Mucosa of descending colon (tissue), 3 donors: ENCODE measurements around the gene CAPRIN1. TPM values are rescaled to one million over a fixed set of nuclear protein-coding genes. Genes with fewer than 3 reads are reported as not detected.

Experiments used
- ATAC-seq: fragments of 200-7000 bp; cut with Tn5 transposase; one replicate; pipeline ENCODE4 v1.9.1; 2020; ENCODE audit warnings: mild to moderate bottlenecking, moderate library complexity
- DNase-seq, 3 donors: peaks; one replicate each; pipeline ENCODE4 v3.0.0-alpha.2; 2020
- H3K36me3 ChIP-seq: fragments of 200-600 bp; one replicate; pipeline ENCODE4 v1.8.0; 2021; ENCODE audit warnings: low read depth, mild to moderate bottlenecking
- H3K4me1 ChIP-seq: fragments of 200-600 bp; one replicate; pipeline ENCODE4 v1.8.0; 2021; ENCODE audit warnings: low read depth, mild to moderate bottlenecking
- H3K4me3 ChIP-seq: fragments of 200-600 bp; one replicate; pipeline ENCODE4 v1.8.0; 2021; ENCODE audit warnings: mild to moderate bottlenecking
- H3K9me3 ChIP-seq: fragments of 200-600 bp; one replicate; pipeline ENCODE4 v1.8.0; 2021; ENCODE audit warnings: mild to moderate bottlenecking
- intact Hi-C, 2 donors: fragments of 100-400 bp; cut with DNase I in 1 of 2; cut with micrococcal nuclease in 1 of 2; formaldehyde crosslinking; loops; one replicate each; pipeline versions ENCODE4 v1.11.0 to v1.11.1; 2022; cut with DNase I, micrococcal nuclease
- total RNA-seq, 3 donors: library from RNA; stranded (reverse); fragmentation: NEBNext Ultra II Directional in 2 of 3; extraction: Animal tissue kit (Norgen Biotek cat#: 25700) in 2 of 3; gene quantifications; one replicate each; pipeline versions ENCODE4 v1.2.1 to v1.2.4, GENCODE V29; 2021 to 2023
- TF ChIP-seq, protein P1 (sequence below): fragments of 200-600 bp; IDR thresholded peaks from one replicate; pipeline ENCODE4 v1.8.0; 2022; ENCODE audit warnings: antibody characterized with exemption, mild to moderate bottlenecking
- donor health status: DM: no; HTN: no; CAD: no; lungs with moderate emphysema.
- donor health status: DM: no; HTN: no; CAD: no.
- donor health status: DM: no; HTN: yes; CAD: no.

CAPRIN1 gene
- total RNA-seq, 3 donors from 2014 or later: 157 to 175 (median 172) TPM

DNA sequence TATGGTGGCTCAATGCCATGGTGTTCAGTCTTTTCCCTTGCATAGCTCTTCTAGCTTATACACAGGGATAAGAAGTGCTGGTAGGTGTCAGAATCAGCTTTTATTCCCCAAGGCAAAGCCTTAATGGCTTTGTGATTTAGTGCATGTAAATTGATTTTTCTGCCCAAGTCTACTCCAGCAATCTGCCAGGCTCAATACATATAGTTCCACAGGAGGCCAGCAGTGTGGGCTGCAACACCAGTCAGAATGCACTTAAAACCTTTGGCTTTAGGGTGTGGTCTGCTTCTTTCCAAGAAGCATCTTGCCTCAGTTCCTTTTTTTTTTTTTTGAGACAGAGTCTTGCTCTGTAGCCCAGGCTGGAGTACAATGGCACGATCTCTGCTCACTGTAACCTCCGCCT is 14.5 kb upstream of the CAPRIN1 start:
- DNase-seq: no peak
- Histone ChIP-seq H3K4me1 (no peaks in the 10 kb centered on the region), H3K4me3 (no peak overlapping the region), H3K36me3 (no peaks in the 10 kb centered on the region), H3K9me3 (no peaks in the 10 kb centered on the region)
- no peak for ATAC-seq
- TF ChIP-seq, protein P1, sequence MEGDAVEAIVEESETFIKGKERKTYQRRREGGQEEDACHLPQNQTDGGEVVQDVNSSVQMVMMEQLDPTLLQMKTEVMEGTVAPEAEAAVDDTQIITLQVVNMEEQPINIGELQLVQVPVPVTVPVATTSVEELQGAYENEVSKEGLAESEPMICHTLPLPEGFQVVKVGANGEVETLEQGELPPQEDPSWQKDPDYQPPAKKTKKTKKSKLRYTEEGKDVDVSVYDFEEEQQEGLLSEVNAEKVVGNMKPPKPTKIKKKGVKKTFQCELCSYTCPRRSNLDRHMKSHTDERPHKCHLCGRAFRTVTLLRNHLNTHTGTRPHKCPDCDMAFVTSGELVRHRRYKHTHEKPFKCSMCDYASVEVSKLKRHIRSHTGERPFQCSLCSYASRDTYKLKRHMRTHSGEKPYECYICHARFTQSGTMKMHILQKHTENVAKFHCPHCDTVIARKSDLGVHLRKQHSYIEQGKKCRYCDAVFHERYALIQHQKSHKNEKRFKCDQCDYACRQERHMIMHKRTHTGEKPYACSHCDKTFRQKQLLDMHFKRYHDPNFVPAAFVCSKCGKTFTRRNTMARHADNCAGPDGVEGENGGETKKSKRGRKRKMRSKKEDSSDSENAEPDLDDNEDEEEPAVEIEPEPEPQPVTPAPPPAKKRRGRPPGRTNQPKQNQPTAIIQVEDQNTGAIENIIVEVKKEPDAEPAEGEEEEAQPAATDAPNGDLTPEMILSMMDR: no peak
- intact Hi-C loops: no loop called here

DNA sequence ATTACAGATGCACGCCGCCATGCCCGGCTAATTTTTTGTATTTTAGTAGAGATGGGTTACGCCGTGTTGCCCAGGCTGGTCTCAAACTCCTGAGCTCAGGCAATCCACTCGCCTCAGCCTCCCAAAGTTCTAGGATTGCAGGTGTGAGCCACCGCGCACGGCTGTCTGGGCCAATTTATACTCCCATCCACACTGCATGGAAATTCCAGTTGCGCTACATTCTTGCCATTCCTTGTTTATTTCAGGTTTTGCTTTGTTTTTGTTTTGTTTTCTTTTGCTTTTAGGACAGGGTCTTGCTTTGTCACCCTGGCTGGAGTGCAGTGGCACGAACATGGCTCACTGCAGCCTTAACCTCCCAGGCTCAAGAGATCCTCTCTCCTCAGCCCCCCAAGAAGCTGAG is 11.0 kb upstream of the CAPRIN1 start:
- Histone ChIP-seq H3K36me3 (no peaks in the 10 kb centered on the region), H3K4me1 (no peaks in the 10 kb centered on the region), H3K4me3 (no peak overlapping the region), H3K9me3 (no peaks in the 10 kb centered on the region)
- no peak for DNase-seq
- no peak for ATAC-seq
- intact Hi-C loops: no loop called here
- TF ChIP-seq, protein P1: no peak

DNA sequence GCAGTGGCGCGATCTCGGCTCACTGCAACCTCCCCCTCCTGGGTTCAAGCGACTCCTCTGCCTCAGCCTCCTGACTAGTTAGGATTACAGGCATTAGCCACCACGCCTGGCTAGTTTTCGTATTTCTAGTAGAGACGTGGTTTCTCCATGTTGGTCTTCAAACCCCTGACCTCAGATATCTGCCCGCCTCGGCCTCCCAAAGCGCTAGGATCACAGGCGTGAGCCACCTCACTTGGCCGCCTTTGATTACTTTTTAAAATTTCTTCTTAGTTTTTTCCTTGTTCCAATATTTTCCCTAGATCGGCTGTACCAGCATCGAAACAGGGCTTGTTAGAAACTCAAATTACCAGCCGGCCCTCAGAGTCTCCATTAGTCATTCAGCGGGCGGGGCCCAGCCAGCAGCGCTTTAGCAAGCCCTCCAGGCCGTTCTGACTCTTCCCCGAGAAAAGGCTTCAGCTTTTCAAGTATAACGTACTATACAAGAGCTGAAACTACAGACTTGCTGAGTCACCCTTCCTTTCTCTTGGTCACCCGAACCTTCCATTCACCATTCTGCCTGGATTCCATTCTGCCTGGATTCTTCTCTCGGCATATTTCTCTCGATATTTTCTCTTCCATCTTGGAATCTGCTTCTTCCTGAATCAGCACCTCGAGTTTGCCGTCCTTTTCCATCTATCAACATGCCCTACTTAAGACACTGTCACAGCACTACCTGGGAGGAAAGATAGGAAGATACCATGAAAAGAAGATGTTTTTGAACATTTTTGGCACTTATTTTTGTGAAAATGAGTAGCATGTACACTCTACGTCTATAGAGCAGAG is 6.7 kb upstream of the CAPRIN1 start:
- TF ChIP-seq, protein P1: no peak
- Histone ChIP-seq H3K36me3 (no peaks in the 10 kb centered on the region), H3K4me1 (no peaks in the 10 kb centered on the region), H3K9me3 (no peaks in the 10 kb centered on the region), H3K4me3 (no peak overlapping the region)
- no peak for ATAC-seq
- intact Hi-C loops: no loop called here
- no peak for DNase-seq

DNA sequence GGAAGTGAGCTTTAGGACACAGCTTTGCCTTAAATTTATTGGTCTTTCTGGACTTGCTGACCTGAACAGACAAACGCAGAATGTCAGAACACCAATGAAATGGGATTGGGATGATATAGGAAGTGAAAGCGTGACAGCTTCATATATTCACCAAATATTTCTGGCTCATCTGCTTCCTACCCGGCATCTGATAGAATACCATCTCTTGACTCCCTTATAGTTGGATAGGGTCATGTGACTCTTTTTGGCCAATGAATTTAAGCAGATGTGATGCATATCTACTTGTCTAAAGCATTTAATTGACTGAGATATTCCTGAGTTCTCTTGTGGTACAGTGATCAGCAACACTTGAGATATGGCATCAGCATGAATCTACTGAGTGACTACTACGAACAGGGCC is 2.5 kb upstream of the CAPRIN1 start:
- no peaks in the 10 kb centered on the region for H3K9me3 ChIP-seq
- peaks cover 12% of the 10 kb centered on the region for H3K4me1 ChIP-seq
- TF ChIP-seq, protein P1: no peak
- H3K36me3 ChIP-seq: no peaks in the 10 kb centered on the region
- intact Hi-C loops: no loop called here
- ATAC-seq (no peak), DNase-seq (no peak)
- no peak overlapping the region for H3K4me3 ChIP-seq

DNA sequence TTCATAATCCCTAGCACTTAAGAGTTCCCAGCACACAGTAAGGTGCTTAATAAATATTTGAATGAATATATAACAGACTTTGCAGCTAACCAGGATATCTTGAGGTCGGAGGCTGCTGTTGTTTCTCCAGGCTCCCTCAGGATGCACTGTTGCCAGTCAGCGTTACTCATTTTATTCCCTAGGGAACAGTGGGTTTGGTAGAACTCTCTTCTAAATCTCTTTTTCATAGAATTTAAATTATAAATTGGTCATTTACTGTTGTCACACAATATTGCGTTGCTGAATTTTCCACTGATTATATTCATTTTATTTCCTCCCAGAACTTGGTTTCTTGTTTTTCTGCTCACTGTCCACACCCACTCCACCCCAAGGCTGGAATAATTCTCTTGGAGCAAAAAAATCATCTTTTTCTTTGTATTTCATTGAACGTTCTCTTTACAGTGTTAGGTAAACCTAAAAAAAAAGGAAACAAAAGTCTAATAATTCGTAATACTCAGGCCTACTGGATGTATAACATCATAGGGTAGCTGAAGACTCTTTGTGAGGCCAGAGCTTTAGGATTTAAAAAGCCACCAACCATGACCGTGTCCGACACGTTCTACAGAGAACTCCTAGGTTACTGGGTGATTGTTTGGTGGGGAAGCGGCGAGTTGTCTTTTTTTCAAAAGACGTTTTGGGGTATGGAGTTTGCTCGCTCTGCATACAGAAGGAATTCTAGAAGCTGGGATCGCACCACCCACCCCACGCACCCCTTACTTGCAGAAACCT is 766 bp upstream of the CAPRIN1 start:
- Histone ChIP-seq H3K4me3 (peak overlapping the region; percentile 91), H3K4me1 (peaks cover 27% of the 10 kb centered on the region), H3K9me3 (no peaks in the 10 kb centered on the region), H3K36me3 (no peaks in the 10 kb centered on the region)
- TF ChIP-seq, protein P1: no peak
- intact Hi-C loops: no loop called here
- ATAC-seq: peak; percentile 2
- no peak for DNase-seq
